Measurements from ENCODE around the gene IGSF9B.

DNA sequence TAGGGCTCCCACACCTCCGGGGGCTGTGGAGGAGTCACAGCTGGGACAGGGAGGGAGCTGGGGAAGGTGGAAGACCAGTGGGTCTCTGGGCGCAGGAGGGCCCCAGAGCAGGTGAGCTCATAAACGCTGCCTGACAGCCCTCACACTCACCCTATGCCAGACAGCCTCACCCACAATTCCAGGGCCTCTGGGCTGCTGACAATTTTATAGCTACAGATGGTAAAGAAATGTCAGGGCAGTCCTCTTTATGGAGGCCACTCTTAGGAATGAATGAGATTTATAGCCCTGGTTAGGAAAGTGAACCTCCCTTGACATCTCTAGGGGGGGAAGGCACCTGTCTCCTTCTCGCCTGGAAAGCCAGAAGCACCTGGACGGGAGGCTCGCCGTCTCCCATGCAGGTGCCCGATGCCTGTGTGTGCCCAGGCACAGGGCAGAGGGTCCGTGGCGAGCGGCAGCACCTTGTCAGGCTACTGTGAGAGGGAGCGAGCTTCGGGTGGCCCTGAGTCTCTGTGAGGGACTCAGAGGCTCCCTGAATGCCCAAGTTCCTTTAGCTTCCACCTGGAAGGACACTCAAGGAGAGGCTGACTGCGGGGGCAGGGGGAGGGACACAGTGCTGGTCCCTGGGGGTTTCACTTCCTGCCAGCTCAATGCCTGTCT is 39.9 kb downstream of the IGSF9B start:
- TF ChIP-seq, protein P1, sequence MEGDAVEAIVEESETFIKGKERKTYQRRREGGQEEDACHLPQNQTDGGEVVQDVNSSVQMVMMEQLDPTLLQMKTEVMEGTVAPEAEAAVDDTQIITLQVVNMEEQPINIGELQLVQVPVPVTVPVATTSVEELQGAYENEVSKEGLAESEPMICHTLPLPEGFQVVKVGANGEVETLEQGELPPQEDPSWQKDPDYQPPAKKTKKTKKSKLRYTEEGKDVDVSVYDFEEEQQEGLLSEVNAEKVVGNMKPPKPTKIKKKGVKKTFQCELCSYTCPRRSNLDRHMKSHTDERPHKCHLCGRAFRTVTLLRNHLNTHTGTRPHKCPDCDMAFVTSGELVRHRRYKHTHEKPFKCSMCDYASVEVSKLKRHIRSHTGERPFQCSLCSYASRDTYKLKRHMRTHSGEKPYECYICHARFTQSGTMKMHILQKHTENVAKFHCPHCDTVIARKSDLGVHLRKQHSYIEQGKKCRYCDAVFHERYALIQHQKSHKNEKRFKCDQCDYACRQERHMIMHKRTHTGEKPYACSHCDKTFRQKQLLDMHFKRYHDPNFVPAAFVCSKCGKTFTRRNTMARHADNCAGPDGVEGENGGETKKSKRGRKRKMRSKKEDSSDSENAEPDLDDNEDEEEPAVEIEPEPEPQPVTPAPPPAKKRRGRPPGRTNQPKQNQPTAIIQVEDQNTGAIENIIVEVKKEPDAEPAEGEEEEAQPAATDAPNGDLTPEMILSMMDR (IDR thresholded peaks at IDR 0.05; ENCODE audit: insufficient read depth, low read depth, low read length), result no peak
- TF ChIP-seq EZH2 (IDR thresholded peaks at IDR 0.05; ENCODE audit: insufficient read depth, low read length), result no peak
